Measurements from ENCODE around the gene ARPC2. TPM values are rescaled to one million over a fixed set of nuclear protein-coding genes. Genes with fewer than 3 reads are reported as not detected.

ARPC2 gene
- total and polyA plus RNA-seq, 2 of the 13 experiments (the other 11 are each of a cell fraction or from before 2014, with no cell fraction given): 168 to 303 TPM

DNA sequence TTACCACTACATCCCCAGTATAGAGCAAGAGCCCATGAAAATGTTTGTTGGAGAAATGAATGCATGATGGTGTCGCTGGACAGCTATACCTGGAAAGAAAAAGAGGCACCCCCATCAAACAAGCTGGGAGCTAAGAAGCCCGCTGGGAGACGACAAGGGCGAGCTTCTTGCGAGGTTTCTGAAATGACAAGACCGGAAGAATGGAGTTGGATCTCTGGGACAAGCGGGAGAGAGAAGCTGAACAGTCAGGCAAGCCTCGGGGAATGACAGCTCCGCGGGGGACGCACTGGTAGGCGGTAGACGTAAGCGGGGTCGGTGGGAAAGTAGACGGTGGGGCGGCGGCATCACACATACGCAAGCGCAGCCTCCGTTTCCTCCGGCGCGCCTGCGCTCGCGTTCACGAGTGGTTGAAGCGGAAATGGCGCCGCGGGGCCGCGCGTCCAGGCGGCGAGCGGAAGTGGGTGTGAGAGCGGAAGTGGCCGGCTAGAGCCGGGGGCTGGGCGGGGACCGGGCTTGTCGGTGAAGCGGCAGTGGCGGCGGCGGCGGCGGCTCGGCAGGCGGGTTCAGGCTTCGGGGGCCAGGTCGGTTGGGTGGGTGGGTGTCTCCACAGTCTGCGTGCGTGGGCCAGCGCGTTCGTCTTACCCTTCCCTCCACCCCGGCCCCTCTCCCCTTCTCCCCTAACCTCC is at the start of gene ARPC2 (continued):
- no peak for TF ChIP-seq ZNF225 (CRISPR knock-in tag; IDR thresholded peaks at IDR 0.05)
- TF ChIP-seq ASH2L (IDR thresholded peaks at IDR 0.05; ENCODE audit: insufficient read length, low read depth, low read length): peak; percentile 79
- TF ChIP-seq ZNF562 (CRISPR knock-in tag; IDR thresholded peaks at IDR 0.05; ENCODE audit: borderline replicate concordance): no peak
- peak; percentile 87; the same call in 1 of the 2 replicates for TF ChIP-seq ZNF136 (CRISPR knock-in tag; IDR thresholded peaks at IDR 0.05; ENCODE audit: low read depth)

- H2AFZ ChIP-seq (ENCODE audit: low read length): no peak overlapping the region
- no peak overlapping the region for H3K4me3 ChIP-seq (replicated peaks in 1 of 3; ENCODE audit: insufficient read depth in 1 of 3, low read depth in 2 of 3, low read length in 3 of 3)
- no peaks in the 10 kb centered on the region for H3K79me2 ChIP-seq (ENCODE audit: insufficient read depth, low read length)
- ATAC-seq (no peak), DNase-seq (ENCODE audit: low spot score) (no peak), FAIRE-seq (no peak)
- intact Hi-C loops (cut with micrococcal nuclease; ENCODE audit: unreplicated experiment): no loop called here
- in situ Hi-C loops (cut with HindIII; ENCODE audit: extremely low pct_ligation_motif_present, low pct_unique_long_range_greater_than_20kb): no loop called here
- TF ChIP-seq ZFP90 (CRISPR knock-in tag; IDR thresholded peaks at IDR 0.05; ENCODE audit: borderline replicate concordance): no peak
- no peak for TF ChIP-seq ZNF180 (CRISPR knock-in tag; IDR thresholded peaks at IDR 0.05; ENCODE audit: borderline replicate concordance, low read depth)
- no peak for TF ChIP-seq ZNF441 (CRISPR knock-in tag; IDR thresholded peaks at IDR 0.05; ENCODE audit: borderline replicate concordance)
- no peak for TF ChIP-seq ZNF333 (CRISPR knock-in tag; IDR thresholded peaks at IDR 0.05; ENCODE audit: borderline replicate concordance)
- no peak for TF ChIP-seq ZNF558 (CRISPR knock-in tag; IDR thresholded peaks at IDR 0.05; ENCODE audit: borderline replicate concordance)
- H3K36me3 ChIP-seq (replicated peaks in 1 of 2; ENCODE audit: control insufficient read depth in 1 of 2, insufficient read depth in 2 of 2, low read length in 2 of 2): no peaks in the 10 kb centered on the region
- H3K9ac ChIP-seq (ENCODE audit: insufficient read depth, low read depth, low read length): no peak overlapping the region
- peaks cover 20% of the 10 kb centered on the region for H3K4me1 ChIP-seq (ENCODE audit: insufficient read depth, low read length)
- BruUV-seq (replicated peaks): no TSS peak
- ChIA-PET CTCF (ENCODE audit: low intra/inter-chr PET ratio, low total read pairs) (no interaction called here), POLR2A (no interaction called here)
- H3K9me3 ChIP-seq (ENCODE audit: low read length): no peaks in the 10 kb centered on the region
- peaks cover 4 to 34% of the 10 kb centered on the region in 2 experiments for H3K27me3 ChIP-seq (ENCODE audit: control insufficient read depth in 1 of 2, insufficient read depth in 2 of 2, low read length in 2 of 2)
- WGBS (ENCODE audit: low lambda C conversion rate): 0% methylated on average over 1 of the region's 1 CpG
- no peak overlapping the region for H3K4me2 ChIP-seq (ENCODE audit: low read depth, low read length)
- H4K20me1 ChIP-seq (ENCODE audit: insufficient read depth, low read length): no peaks in the 10 kb centered on the region
- no peak overlapping the region for H3K27ac ChIP-seq (ENCODE audit: extremely low read length, insufficient read depth, low read length)
Observed at GRCh38 chr2:218168016-218168415, 49.0 kb upstream of the ARPC2 start.
